Transverse colon (tissue), 4 donors: Measurements from ENCODE around the gene LYRM4.

ENCODE experiments used
- CTCF ChIP-seq, 5 experiments: fragments of 200-600 bp in 3 of 5; fragments of 450-650 bp in 2 of 5; sonication (generic) in 3 of 5; IDR thresholded peaks; 1 replicate in 2 of 5; 2 replicates in 3 of 5; pipeline ENCODE4 v1.5.1; 2016 to 2017; ENCODE audit warnings: antibody characterized with exemption in 5 of 5, inconsistent platforms in 3 of 5, mild to moderate bottlenecking in 2 of 5, moderate library complexity in 1 of 5
- EP300 ChIP-seq: sonication (generic); formaldehyde crosslinking; IDR thresholded peaks from one replicate; pipeline ENCODE4 v1.6.1; 2017; ENCODE audit warnings: antibody characterized with exemption, low read depth
- POLR2A ChIP-seq: fragments of 450-650 bp; IDR thresholded peaks from one replicate; pipeline ENCODE4 v1.6.1; 2016; ENCODE audit warnings: antibody characterized with exemption, mild to moderate bottlenecking, moderate library complexity
- POLR2AphosphoS5 ChIP-seq, 3 donors: sonication (generic); formaldehyde crosslinking; IDR thresholded peaks; one replicate each; pipeline ENCODE4 v1.6.1; 2016; ENCODE audit warnings: antibody characterized with exemption in 3 of 3

DNA sequence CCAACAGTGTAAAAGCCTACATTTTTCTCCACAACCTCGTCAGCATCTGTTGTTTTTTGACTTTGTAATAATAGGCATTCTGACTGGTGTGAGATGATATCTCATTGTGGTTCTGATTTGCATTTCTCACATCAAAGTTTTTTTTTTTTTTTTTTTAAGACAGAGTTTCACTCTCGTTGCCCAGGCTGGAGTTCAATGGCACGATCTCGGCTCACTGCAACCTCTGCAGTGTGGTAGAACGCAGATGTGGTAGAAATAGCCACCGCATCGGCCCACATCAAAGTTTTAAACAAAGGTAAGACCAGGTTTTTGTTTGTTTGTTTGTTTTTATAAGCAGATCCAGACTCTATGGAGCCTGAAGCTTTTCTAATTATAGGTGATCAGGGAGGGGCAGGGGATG, 188.3 kb downstream of the LYRM4 start:
- no peak for TF ChIP-seq EP300
- TF ChIP-seq CTCF (IDR thresholded peaks at IDR 0.05) = no peak
- no peak for TF ChIP-seq POLR2A
- TF ChIP-seq POLR2AphosphoS5 (IDR thresholded peaks at IDR 0.05) = no peak
